HG03159 (cell line): Measurements from ENCODE around the gene INTS1.

Source experiments
- ATAC-seq: cut with Tn5 transposase; IDR thresholded peaks from one replicate; pipeline ENCODE4 v1.9.1; 2021; ENCODE audit warnings: mild to moderate bottlenecking, moderate library complexity; ENCODE audit not compliant: unreplicated experiment

INTS1 gene

GRCh38 chr7:1542329-1542728, 38.1 kb upstream of the INTS1 start:
- ATAC-seq: no peak

GRCh38 chr7:1541431-1542162, 37.4 kb upstream of the INTS1 start:
- ATAC-seq: no peak

- no peak for ATAC-seq
Observed at GRCh38 chr7:1540776-1541271, 36.6 kb upstream of the INTS1 start.

- no peak for ATAC-seq
Observed at GRCh38 chr7:1539882-1540775, 35.9 kb upstream of the INTS1 start.

GRCh38 chr7:1539181-1539881, 35.1 kb upstream of the INTS1 start:
- no peak for ATAC-seq

GRCh38 chr7:1538544-1539180, 34.5 kb upstream of the INTS1 start:
- no peak for ATAC-seq

GRCh38 chr7:1537535-1538412, 33.6 kb upstream of the INTS1 start:
- ATAC-seq: no peak

GRCh38 chr7:1536743-1537534, 32.8 kb upstream of the INTS1 start:
- no peak for ATAC-seq

GRCh38 chr7:1536455-1536742, 32.2 kb upstream of the INTS1 start:
- no peak for ATAC-seq

GRCh38 chr7:1535701-1536454, 31.7 kb upstream of the INTS1 start:
- no peak for ATAC-seq

GRCh38 chr7:1535100-1535458, 30.9 kb upstream of the INTS1 start:
- no peak for ATAC-seq

- no peak for ATAC-seq
Observed at GRCh38 chr7:1534330-1535099, 30.3 kb upstream of the INTS1 start.

GRCh38 chr7:1533547-1534329, 29.5 kb upstream of the INTS1 start:
- no peak for ATAC-seq

GRCh38 chr7:1533255-1533546, 29.0 kb upstream of the INTS1 start:
- no peak for ATAC-seq

- ATAC-seq: no peak
Observed at GRCh38 chr7:1532456-1533254, 28.5 kb upstream of the INTS1 start.

- no peak for ATAC-seq
Observed at GRCh38 chr7:1531979-1532455, 27.8 kb upstream of the INTS1 start.
